ENCODE data around the gene PSMB7.

Gene PSMB7

DNA sequence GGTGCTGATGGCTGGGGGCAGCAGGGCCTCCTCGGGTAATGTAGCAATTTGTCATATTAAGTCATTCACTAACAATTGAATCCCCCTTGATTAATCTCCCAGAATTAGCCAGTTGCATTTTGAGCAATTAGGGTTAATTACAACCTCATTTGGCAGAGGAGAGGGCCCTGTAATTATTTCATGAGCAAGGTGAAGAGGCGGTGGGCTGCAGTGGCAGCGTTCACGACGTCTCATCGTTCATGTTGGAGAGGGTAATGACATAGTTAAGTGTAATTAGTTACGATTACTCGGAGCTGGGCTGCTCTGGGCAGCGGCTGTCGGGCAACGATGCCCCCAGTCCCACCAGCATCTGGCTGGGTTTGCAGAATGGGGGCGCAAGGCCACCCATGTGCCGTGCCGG is 111.5 kb downstream of the PSMB7 start:
- DNase-seq (ENCODE audit: low read depth in 2 of 2, low spot score in 1 of 2) = no peak
